Fibroblast of peridontal ligament (primary cell): ENCODE measurements around the gene COL5A1.

ENCODE experiments used
- DNase-seq: peaks from one replicate; pipeline ENCODE4 v3.0.0-alpha.2; 2010; ENCODE audit errors: extremely low read depth

The COL5A1 gene

DNA sequence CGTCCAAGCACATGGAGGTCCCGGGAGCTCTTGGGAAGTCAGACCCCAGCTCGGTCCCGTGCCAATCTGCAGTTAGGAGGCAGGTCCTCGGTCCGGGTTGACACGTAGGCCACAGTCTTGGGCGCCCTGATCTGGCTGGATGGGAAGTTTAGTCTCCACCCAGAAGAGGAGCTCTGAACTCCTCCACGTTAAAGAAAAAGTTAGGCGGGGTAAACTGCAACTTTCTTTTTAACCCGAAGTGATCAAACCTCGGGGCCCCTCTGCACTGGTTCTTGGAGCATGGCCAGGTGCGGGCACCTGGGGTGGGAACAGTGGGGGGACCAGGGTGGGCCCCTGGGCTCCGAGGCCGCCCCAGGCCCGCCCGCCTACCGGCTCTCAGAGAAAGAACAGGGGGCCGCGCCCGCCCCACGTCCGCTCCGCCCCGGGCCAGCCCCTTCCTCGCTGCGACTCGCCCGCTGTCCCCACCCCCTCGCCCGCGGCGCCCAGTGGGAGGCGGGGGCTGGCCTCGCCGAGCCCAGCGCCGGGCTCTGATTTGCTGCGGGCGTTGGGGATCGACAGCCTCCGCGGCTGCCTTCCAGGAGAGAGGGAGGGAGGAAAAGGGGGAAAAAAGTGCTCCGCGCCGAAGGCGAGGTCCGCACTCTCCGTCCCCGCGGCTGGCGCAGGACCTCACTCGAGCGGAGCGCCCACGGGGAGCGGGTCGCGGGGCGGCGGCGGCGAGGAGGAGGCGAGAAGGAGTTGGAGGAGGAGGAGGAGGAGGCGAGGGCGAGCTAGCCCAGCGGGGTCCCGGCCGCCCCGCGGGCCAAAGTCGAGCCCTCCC is at the start of gene COL5A1:
Gene COL5A1 (plus strand): TSS at position 631 of the 817 bp plus-strand sequence. CDS start 385 bp downstream, outside the sequence.
- peak; percentile 86 for DNase-seq

DNA sequence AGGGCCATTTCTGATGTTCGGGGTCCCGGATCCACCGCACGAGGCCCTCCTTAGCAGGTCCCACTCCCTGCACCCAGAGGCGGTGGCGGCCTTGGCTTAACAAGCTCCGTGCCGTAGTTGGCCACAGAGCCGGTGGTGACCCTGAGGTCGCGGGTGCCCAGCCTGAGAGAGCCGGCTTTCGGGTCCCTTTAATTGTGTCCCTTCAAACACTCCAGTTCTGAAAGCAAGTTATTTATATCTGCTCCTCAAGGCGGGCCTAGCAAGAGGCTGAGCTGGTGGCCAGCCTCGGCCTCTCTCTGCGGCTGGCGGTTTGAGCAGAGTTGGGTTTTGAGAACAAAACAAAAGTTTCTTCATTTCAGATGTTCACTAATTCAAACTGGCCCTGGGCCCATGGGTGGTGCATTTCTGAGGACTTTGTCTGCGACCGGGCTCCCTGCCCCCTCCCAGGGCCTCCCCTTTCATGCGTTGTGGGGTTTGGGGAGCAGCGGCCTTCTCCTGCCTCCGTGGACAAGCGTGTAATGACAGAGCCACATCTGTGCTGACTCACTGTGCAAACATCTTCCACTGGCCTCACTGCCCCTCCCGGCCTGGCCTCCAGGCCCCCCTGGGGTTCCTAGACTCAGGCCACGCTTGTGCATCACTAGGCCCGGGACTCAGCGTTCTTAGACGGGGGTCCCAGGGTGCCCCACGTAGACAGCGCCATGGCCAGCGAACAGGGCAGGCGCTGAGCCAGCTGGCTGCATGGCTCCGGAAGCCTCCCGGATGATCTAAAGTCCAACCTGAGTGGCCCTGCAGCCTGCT is 49.4 kb upstream of the COL5A1 start:
- DNase-seq, result peak; percentile 94

GRCh38 chr9:134592819-134593200 is 48.8 kb upstream of the COL5A1 start:
- DNase-seq, result no peak

DNA sequence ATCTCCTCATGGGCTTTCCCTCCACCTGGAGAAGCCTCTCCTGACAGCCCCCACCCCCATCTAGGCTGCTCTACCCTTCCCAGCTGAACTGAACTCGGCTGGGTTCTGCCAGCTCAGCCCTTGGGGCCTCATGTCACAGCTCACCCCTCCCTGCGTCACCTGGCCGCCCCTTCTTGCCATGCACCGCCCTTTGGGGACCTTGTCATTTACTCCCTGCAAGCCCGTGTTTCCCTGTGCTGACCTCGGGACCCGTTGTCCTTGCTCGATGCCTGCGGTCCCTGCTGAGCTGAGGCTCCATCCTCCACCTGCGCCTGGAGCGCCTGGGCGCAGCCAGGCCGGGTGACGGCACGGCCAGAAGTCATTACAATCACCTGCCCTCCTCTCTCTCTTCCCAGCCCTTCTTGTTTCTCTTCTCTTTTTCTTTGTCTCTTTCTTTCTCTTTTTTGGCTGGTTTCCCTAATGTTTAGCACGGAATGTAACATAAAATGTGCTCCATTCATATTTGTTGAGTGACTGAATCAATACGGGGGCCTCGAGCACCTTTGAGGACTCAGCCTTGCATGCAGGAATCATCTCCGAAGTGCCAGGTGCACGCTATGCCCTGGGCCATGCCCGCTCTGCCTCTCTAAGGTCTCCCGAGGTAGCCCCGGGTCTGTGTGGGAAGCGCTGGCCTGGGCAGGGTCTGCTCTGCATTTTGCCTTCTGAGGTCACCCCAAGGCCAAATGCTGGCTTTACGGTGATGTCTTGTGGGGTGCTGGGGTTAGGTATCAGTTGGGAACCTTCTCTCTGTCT is 48.1 kb upstream of the COL5A1 start:
- DNase-seq, result no peak

DNA sequence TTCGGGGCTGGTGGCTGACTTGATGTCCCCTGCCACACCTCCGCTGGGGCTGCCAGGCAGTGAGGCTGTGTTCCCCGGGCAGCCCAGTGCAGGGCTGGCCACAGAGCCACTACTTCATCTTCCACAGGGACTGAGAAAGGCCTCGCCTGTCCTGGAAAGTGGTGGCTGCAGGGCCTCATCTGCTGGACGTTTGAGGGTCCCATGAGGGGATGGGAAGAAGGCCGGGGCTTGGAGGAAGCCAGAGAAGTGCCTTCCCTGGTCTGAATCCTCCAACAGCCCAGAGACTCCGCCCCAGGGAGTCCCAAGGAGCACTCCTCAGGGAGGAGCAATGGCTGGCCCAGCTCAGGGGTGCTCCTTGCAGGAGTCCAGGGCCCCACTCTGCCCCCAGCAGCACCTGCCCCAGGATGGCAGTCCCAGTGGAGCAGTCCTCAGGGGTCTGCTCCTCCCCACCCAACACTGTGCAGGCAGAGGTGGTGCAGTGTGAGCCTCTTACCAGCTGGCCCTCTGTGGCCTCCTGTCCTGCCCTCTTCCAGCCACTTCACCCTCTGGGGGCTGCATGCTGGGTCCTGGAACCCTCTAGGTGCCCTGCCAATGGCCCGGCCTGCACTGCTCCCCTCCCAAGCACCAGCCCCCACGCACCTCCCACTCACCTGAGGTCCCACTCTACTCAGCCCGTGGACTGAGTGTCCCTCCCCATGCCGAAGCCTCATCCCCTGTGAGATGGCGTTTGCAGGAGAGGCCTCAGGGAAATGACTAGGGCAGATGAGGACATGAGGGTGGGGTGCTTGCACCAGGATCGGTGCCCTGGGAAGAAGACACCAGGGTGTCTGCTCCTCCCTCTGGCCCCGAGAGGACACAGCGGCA is 47.3 kb upstream of the COL5A1 start:
- no peak for DNase-seq

DNA sequence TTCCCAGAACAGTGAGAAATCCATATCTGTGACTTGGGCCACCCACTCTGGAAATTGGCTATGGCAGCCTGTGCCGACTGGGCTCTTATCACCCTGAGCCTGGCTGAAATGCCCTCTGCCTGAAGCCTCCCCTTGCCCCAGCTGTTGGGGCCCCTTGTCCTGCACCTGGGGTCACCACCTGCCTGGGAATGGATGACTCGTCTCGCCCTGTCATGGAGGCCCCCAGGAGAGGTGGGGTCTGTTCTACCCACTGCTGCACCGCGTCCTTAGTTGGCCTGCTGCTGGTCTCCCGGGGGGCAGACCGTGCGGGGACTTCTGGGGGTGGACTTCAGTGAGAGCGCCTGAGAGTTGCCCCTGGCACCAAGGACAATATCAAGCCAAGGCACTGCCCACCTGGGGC is 46.6 kb upstream of the COL5A1 start:
- no peak for DNase-seq

GRCh38 chr9:134597041-134597913 is 44.3 kb upstream of the COL5A1 start:
- DNase-seq, result no peak

GRCh38 chr9:134597957-134598883 is 43.4 kb upstream of the COL5A1 start:
- no peak for DNase-seq

GRCh38 chr9:134598884-134599245 is 42.7 kb upstream of the COL5A1 start:
- no peak for DNase-seq

DNA sequence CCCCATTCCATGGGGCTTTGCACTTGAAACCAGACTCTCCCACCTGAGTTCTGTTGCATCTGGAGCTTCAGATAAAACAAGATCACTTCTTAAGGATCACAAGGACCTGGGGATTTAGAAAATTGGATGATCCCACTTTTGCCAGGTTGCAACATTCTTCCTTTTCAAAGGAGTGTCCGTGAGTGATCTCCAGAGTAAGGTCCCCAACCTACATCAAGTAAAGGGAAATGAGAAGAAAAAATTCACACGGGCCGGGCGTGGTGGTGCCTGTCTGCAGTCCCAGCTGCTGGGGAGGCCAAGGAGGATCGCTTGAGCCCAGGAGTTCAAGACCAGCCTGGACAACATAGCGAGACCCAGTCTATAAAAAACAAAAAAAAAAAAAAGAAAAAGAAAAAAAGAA is 41.2 kb upstream of the COL5A1 start:
- DNase-seq, result no peak

DNA sequence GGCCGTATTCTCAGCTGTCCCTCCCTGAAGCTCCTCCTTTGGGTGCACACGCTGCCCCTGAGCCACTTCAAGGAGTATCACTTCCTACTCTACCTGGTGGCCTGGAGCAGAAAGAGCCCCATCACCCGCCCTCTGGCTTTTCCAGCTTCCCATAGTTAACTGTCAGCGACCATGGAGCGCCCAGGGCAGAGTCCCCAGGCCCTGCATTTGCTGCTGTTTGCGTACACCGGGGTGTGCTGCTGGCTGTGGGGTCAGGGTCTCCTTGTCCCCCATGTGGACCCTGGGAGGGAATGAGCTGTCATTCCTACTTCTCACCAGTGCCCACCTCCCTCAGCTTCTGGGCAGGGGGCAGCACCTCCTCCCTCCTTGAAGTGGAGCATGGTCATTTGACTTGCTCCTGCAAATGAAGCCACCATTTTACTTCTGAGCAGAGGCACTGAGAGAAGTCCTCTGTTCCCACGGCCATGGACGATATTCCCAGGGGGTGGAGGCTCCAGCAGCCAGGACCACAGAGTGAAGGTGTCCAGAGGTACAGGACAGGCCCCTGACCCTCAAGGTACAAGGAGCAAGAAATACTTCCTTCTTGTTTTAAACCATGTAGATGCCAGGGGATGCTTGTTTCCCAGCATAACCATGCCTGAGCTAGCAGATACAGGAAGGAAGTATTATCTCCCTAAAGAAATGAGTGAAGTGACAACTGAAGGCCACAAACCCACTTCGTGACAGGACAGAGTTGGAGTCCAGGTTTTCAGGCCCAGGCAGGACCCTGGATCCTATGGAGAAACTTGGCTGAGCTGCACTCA is 40.6 kb upstream of the COL5A1 start:
- DNase-seq, result no peak

DNA sequence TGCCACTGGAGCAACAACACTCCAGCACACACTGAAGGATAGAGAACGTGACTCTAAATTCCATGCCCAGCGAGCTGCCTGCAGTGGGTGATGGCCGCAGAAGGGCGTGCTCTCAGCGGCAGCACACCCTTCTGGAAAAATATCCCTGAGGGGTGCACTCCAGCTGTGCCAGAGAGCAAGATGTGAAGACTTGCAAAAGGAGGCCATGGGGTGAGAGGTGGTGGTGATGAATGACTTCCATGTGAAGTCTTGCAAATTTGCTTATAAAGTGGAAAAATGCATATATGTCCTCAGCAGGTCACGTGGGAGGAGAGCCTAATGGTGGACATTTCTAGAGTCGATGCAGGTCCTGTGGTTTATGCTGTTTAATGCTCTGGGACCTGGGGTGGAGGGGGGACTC is 39.8 kb upstream of the COL5A1 start:
- DNase-seq, result peak; percentile 28

DNA sequence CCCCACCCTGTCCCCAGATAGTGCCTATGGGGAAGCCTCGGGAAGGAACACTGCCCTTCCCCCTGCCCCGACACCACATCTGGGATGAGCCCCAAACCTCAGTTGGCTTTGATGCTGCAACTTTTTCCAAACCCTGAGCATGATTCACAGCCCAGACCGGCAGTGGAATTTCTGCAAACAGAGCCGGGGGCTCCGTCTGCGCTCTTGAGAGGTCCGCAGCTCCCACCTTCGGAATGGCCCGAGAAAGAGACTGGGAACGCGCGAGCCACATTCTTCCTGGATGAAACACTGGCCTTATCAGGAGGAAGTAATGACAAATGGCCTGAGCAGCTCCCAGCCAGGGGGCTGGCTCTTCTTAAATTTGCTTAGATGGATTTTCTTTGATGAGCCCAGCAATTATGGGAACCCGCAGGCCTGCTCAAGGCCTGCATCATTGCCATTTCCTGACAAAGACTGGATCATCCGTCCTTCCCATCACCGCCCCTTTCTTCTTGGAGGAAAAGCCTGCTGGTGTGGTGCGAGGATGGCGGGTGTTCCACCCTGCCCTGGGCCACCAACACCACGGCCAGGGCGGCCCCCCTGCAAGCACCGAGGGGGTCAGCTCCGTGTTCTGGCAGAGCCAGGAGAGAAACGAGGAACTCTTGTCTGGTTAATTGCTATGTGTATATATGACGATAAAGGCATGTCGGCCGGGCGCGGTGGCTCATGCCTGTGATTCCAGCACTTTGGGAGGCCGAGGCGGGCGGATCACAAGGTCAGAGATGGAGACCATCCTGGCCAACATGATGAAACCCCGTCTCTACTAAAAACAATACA is 38.8 kb upstream of the COL5A1 start:
- DNase-seq, result peak; percentile 97

- DNase-seq, result no peak
Observed at GRCh38 chr9:134604834-134605233, 36.8 kb upstream of the COL5A1 start.

GRCh38 chr9:134605351-134605965 is 36.1 kb upstream of the COL5A1 start:
- DNase-seq, result no peak

- DNase-seq, result no peak
Observed at GRCh38 chr9:134605966-134606357, 35.6 kb upstream of the COL5A1 start.
